HUES64 (cell line): ENCODE results near the gene TAF1C.

Source experiments
- H3K27ac ChIP-seq: 2 replicates; pipeline ENCODE4 v1.7.0; 2013; ENCODE audit warnings: low read depth, low read length, inconsistent platforms
- H3K27me3 ChIP-seq: 2 replicates; pipeline ENCODE4 v1.6.1; 2013; ENCODE audit warnings: mild to moderate bottlenecking, low read length; ENCODE audit not compliant: insufficient read depth
- H3K36me3 ChIP-seq: 2 replicates; pipeline ENCODE4 v1.6.1; 2013; ENCODE audit warnings: mild to moderate bottlenecking, low read length; ENCODE audit not compliant: insufficient read depth
- H3K4me1 ChIP-seq: 2 replicates; pipeline ENCODE4 v1.6.1; 2013; ENCODE audit warnings: mild to moderate bottlenecking, low read length, moderate library complexity; ENCODE audit not compliant: insufficient read depth
- H3K4me3 ChIP-seq: 2 replicates; pipeline ENCODE4 v1.5.1; 2013; ENCODE audit warnings: mild to moderate bottlenecking, low read length, moderate library complexity
- H3K9ac ChIP-seq: 2 replicates; pipeline ENCODE4 v1.6.1; 2013; ENCODE audit warnings: mild to moderate bottlenecking, low read depth, low read length
- H3K9me3 ChIP-seq: 2 replicates; pipeline ENCODE4 v1.6.1; 2013; ENCODE audit warnings: low read depth, low read length; ENCODE audit not compliant: insufficient read depth
- WGBS: fragments of 150-250, 120-280 bp; methylation state at CpG from one replicate; pipeline ENCODE4 v1.1.7; 2013; ENCODE audit warnings: missing lambda C conversion rate; 5-methylcytosine and 5-hydroxymethylcytosine counted together

Gene TAF1C

GRCh38 chr16:84182680-84183571 lies 3.9 kb downstream of the TAF1C start:
- Histone ChIP-seq H3K36me3 (peaks cover 70% of the 10 kb centered on the region), H3K9me3 (no peaks in the 10 kb centered on the region), H3K4me1 (no peaks in the 10 kb centered on the region), H3K9ac (no peak overlapping the region), H3K27me3 (no peaks in the 10 kb centered on the region), H3K4me3 (no peak overlapping the region), H3K27ac (no peak overlapping the region)
- 95% methylated on average over 25 of the region's 26 CpGs for WGBS

- no peak overlapping the region for H3K9ac ChIP-seq
- H3K9me3 ChIP-seq = no peaks in the 10 kb centered on the region
- no peak overlapping the region for H3K27ac ChIP-seq
- no peaks in the 10 kb centered on the region for H3K4me1 ChIP-seq
- H3K27me3 ChIP-seq = no peaks in the 10 kb centered on the region
- 97% methylated on average over 18 of the region's 18 CpGs for WGBS
- peaks cover 73% of the 10 kb centered on the region for H3K36me3 ChIP-seq
- no peak overlapping the region for H3K4me3 ChIP-seq
Observed at GRCh38 chr16:84182104-84182503, 4.8 kb downstream of the TAF1C start.

- Histone ChIP-seq H3K27ac (no peak overlapping the region), H3K36me3 (peaks cover 73% of the 10 kb centered on the region), H3K4me3 (no peak overlapping the region), H3K4me1 (no peaks in the 10 kb centered on the region), H3K27me3 (no peaks in the 10 kb centered on the region), H3K9me3 (no peaks in the 10 kb centered on the region), H3K9ac (no peak overlapping the region)
- 93% methylated on average over 41 of the region's 41 CpGs for WGBS
Observed at GRCh38 chr16:84181144-84181915, 5.5 kb downstream of the TAF1C start.

- Histone ChIP-seq H3K27ac (no peak overlapping the region), H3K4me1 (no peaks in the 10 kb centered on the region), H3K36me3 (peaks cover 73% of the 10 kb centered on the region), H3K4me3 (no peak overlapping the region), H3K9me3 (no peaks in the 10 kb centered on the region), H3K27me3 (no peaks in the 10 kb centered on the region), H3K9ac (no peak overlapping the region)
- WGBS = 91% methylated on average over 21 of the region's 21 CpGs
Observed at GRCh38 chr16:84180519-84181140, 6.2 kb downstream of the TAF1C start.

GRCh38 chr16:84179612-84180320 lies 7.1 kb downstream of the TAF1C start:
- WGBS = 93% methylated on average over 33 of the region's 33 CpGs
- H3K36me3 ChIP-seq = peaks cover 69% of the 10 kb centered on the region

GRCh38 chr16:84178892-84179611 lies 7.8 kb downstream of the TAF1C start:
- H3K27me3 ChIP-seq = no peaks in the 10 kb centered on the region
- peaks cover 62% of the 10 kb centered on the region for H3K36me3 ChIP-seq
- no peak overlapping the region for H3K4me3 ChIP-seq
- no peaks in the 10 kb centered on the region for H3K4me1 ChIP-seq
- 94% methylated on average over 28 of the region's 28 CpGs for WGBS
- no peak overlapping the region for H3K27ac ChIP-seq
- no peak overlapping the region for H3K9ac ChIP-seq
- H3K9me3 ChIP-seq = no peaks in the 10 kb centered on the region

More at GRCh38 chr16:84179612-84180320, 7.1 kb downstream of the TAF1C start:
- Histone ChIP-seq H3K9me3 (no peaks in the 10 kb centered on the region), H3K27me3 (no peaks in the 10 kb centered on the region), H3K4me1 (no peaks in the 10 kb centered on the region), H3K27ac (no peak overlapping the region), H3K4me3 (no peak overlapping the region), H3K9ac (no peak overlapping the region)

- no peaks in the 10 kb centered on the region for H3K27me3 ChIP-seq
- H3K4me1 ChIP-seq = no peaks in the 10 kb centered on the region
- H3K36me3 ChIP-seq = peaks cover 54% of the 10 kb centered on the region
- no peaks in the 10 kb centered on the region for H3K9me3 ChIP-seq
- H3K4me3 ChIP-seq = no peak overlapping the region
- WGBS = 95% methylated on average over 15 of the region's 15 CpGs
- H3K27ac ChIP-seq = no peak overlapping the region
- no peak overlapping the region for H3K9ac ChIP-seq
Observed at GRCh38 chr16:84178146-84178765, 8.6 kb downstream of the TAF1C start.

GRCh38 chr16:84177741-84178073 lies 9.2 kb downstream of the TAF1C start:
- H3K9ac ChIP-seq = no peak overlapping the region
- 89% methylated on average over 9 of the region's 9 CpGs for WGBS
- H3K27ac ChIP-seq = no peak overlapping the region

GRCh38 chr16:84176192-84177053 lies 10.4 kb downstream of the TAF1C start:
- Histone ChIP-seq H3K9me3 (no peaks in the 10 kb centered on the region), H3K9ac (no peak overlapping the region), H3K4me3 (no peak overlapping the region), H3K36me3 (peaks cover 36% of the 10 kb centered on the region), H3K27me3 (no peaks in the 10 kb centered on the region), H3K4me1 (no peaks in the 10 kb centered on the region), H3K27ac (no peak overlapping the region)
- WGBS = 87% methylated on average over 18 of the region's 18 CpGs

More at GRCh38 chr16:84177741-84178073, 9.2 kb downstream of the TAF1C start:
- Histone ChIP-seq H3K9me3 (no peaks in the 10 kb centered on the region), H3K36me3 (peaks cover 49% of the 10 kb centered on the region), H3K27me3 (no peaks in the 10 kb centered on the region), H3K4me1 (no peaks in the 10 kb centered on the region), H3K4me3 (no peak overlapping the region)
